ENCODE results near the gene VSTM2A. TPM values are rescaled to one million over a fixed set of nuclear protein-coding genes. Genes with fewer than 3 reads are reported as not detected.
A peak's percentile ranks its signal among the peaks of the same experiment; 100 is the strongest.

The VSTM2A gene
- total and polyA plus RNA-seq, 2 donors from 2014 or later, result not detected

DNA sequence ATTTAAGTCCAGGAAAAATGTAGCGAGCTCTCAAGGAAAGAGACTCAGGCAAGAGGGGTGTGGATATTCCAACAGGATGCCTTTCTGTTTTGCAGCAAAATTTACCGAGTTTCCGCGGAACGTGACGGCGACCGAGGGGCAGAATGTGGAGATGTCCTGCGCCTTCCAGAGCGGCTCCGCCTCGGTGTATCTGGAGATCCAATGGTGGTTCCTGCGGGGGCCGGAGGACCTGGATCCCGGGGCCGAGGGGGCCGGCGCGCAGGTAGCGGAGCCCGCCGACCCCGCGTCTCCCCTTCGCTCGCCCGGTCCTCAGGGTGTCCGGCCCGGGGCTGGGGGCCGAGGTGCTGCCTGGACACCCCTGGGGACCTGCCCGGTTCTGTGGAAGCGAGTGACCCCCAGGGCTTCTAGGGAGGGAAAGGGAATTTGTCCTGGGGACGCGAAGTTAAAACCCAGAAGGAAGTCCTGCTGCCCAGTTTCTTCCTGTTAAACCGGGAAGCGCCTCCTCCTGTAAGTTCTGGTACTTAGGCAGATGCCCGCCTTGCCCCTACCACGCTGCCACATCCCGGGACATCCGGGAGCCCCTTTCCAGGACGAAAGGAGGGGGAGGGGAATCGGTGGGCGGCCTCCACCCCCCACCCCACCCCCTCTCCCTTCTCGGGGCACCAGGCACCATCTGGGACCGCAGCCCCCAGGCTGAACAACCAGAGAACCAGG is 2.5 kb downstream of the VSTM2A start:
- intact Hi-C loops (cut with DNase I), result no loop called here
- H3K4me1 ChIP-seq (ENCODE audit: control insufficient read depth in 2 of 3, insufficient read depth in 2 of 3, low read depth in 1 of 3, low read length in 3 of 3), result no peaks in the 10 kb centered on the region
- H3K4me3 ChIP-seq (ENCODE audit: low read length in 3 of 3), result no peak overlapping the region
- peaks cover 11% of the 10 kb centered on the region for H3K27me3 ChIP-seq (ENCODE audit: control insufficient read depth, insufficient read depth, low read length)
- no peak overlapping the region for H3K27ac ChIP-seq (ENCODE audit: low read depth in 2 of 2, low read length in 2 of 2)
- TF ChIP-seq, protein P1, sequence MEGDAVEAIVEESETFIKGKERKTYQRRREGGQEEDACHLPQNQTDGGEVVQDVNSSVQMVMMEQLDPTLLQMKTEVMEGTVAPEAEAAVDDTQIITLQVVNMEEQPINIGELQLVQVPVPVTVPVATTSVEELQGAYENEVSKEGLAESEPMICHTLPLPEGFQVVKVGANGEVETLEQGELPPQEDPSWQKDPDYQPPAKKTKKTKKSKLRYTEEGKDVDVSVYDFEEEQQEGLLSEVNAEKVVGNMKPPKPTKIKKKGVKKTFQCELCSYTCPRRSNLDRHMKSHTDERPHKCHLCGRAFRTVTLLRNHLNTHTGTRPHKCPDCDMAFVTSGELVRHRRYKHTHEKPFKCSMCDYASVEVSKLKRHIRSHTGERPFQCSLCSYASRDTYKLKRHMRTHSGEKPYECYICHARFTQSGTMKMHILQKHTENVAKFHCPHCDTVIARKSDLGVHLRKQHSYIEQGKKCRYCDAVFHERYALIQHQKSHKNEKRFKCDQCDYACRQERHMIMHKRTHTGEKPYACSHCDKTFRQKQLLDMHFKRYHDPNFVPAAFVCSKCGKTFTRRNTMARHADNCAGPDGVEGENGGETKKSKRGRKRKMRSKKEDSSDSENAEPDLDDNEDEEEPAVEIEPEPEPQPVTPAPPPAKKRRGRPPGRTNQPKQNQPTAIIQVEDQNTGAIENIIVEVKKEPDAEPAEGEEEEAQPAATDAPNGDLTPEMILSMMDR (IDR thresholded peaks at IDR 0.05; ENCODE audit: borderline replicate concordance, extremely low read depth, insufficient read depth), result no peak
- no peak for FAIRE-seq
- H3K36me3 ChIP-seq (ENCODE audit: control insufficient read depth in 2 of 3, insufficient read depth in 3 of 3, low read length in 3 of 3), result no peaks in the 10 kb centered on the region
- DNase-seq, result peak in 2 of 5 donors; percentile 24 to 40
- no peak overlapping the region for H3K9ac ChIP-seq (ENCODE audit: low read length in 3 of 3)
- no peaks in the 10 kb centered on the region for H3K9me3 ChIP-seq (ENCODE audit: control insufficient read depth in 2 of 3, insufficient read depth in 1 of 3, low read length in 3 of 3)

DNA sequence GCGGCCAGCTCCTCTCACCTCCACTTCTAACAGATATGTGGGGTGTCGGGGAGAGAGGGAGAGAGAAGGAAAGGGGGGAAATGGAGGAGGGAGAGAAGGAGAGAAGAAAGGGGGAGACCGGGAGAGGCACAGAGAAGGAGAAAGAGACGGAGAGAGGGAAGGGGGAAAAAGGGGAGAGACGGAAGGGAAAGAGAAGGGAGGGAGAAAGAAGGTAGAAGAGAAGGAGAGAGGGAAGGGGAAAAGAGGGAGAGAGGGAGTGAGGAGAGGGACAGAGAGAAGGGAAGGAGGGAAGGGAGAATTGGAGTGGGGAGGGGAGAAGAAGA is 3.0 kb downstream of the VSTM2A start:
- DNase-seq, result no peak
- Histone ChIP-seq H3K9ac (ENCODE audit: low read length in 3 of 3) (no peak overlapping the region), H3K27me3 (ENCODE audit: control insufficient read depth, insufficient read depth, low read length) (peaks cover 11% of the 10 kb centered on the region), H3K36me3 (ENCODE audit: control insufficient read depth in 2 of 3, insufficient read depth in 3 of 3, low read length in 3 of 3) (no peaks in the 10 kb centered on the region), H3K9me3 (ENCODE audit: control insufficient read depth in 2 of 3, insufficient read depth in 1 of 3, low read length in 3 of 3) (no peaks in the 10 kb centered on the region), H3K4me3 (ENCODE audit: low read length in 3 of 3) (no peak overlapping the region), H3K4me1 (ENCODE audit: control insufficient read depth in 2 of 3, insufficient read depth in 2 of 3, low read depth in 1 of 3, low read length in 3 of 3) (no peaks in the 10 kb centered on the region), H3K27ac (ENCODE audit: low read depth in 2 of 2, low read length in 2 of 2) (no peak overlapping the region)
- TF ChIP-seq, protein P1 (IDR thresholded peaks at IDR 0.05; ENCODE audit: borderline replicate concordance, extremely low read depth, insufficient read depth), result no peak
- intact Hi-C loops (cut with DNase I), result no loop called here
- FAIRE-seq, result no peak

DNA sequence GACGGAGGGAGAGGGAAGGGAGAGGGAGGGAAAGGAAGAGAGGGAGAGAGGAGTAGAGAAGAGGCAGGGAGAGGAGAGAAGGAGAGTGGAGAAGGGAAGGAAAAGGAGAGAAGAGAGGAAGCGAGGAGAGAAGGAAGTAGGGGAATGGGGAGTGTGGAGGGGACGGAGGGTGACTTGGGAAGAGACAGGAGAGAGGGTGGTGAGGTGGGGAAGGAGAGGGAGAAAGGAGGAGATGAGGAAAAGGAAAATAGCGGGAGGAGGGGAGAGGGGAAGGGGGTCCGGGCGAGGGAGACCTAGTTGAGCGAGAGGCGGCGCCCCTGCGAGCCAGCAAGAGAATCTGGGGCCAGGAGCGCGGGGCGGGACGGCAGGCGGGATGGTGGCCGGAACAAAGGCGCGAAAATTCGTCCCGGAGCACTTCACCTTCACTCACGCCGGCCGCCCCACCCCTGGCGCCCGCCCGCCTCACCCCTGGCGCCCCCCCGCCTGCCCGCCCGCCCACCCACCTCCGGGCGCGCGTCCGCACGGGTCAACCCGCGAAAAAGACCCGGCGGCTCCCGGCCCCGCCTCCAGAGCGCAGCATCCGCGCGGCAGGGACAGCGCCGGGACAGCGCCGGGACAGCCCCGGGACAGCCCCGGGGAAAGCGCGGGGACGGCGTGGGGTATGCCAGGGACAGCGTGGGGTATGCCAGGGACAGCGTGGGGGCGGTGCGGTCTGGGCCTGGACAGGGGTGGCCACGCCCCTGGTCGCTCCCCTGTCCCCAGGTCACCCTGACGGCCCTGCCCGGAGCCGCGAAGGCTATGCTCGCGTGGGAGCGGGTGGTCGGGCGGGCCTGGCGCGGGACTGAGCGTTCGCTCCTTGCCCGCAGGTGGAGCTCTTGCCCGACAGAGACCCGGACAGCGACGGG is 4.2 kb downstream of the VSTM2A start:
- DNase-seq, result peak in 4 of 5 donors; percentile 51 to 68 (median 62)
- TF ChIP-seq, protein P1 (IDR thresholded peaks at IDR 0.05; ENCODE audit: borderline replicate concordance, extremely low read depth, insufficient read depth), result no peak

More for the DNA sequence above, 4.2 kb downstream of the VSTM2A start:
- Histone ChIP-seq H3K4me1 (ENCODE audit: control insufficient read depth in 2 of 3, insufficient read depth in 2 of 3, low read depth in 1 of 3, low read length in 3 of 3) (no peaks in the 10 kb centered on the region), H3K27ac (ENCODE audit: low read depth in 2 of 2, low read length in 2 of 2) (no peak overlapping the region), H3K9me3 (ENCODE audit: control insufficient read depth in 2 of 3, insufficient read depth in 1 of 3, low read length in 3 of 3) (no peaks in the 10 kb centered on the region), H3K27me3 (ENCODE audit: control insufficient read depth, insufficient read depth, low read length) (peaks cover 11% of the 10 kb centered on the region), H3K9ac (ENCODE audit: low read length in 3 of 3) (no peak overlapping the region), H3K36me3 (ENCODE audit: control insufficient read depth in 2 of 3, insufficient read depth in 3 of 3, low read length in 3 of 3) (no peaks in the 10 kb centered on the region), H3K4me3 (ENCODE audit: low read length in 3 of 3) (peak overlapping the region in 1 of 3 donors; percentile 7)
- intact Hi-C loops (cut with DNase I), result no loop called here
- FAIRE-seq, result no peak

Measured in kidney (tissue), 14 donors.